GM21528 (cell line): ENCODE data around the gene XPNPEP2.
"Not testable (repeated sequence)": the region's sequence is repeated elsewhere in the genome, so short reads cannot be mapped to it uniquely, and the experiment has no call there.

ENCODE experiments used
- ATAC-seq: cut with Tn5 transposase; IDR thresholded peaks from one replicate; pipeline ENCODE4 v1.9.1; 2021; ENCODE audit warnings: mild to moderate bottlenecking, moderate library complexity; ENCODE audit not compliant: unreplicated experiment, low FRiP score

XPNPEP2 gene

GRCh38 chrX:129718676-129719075 is 20.1 kb upstream of the XPNPEP2 start:
- ATAC-seq = no peak

- ATAC-seq = no peak
Measured at GRCh38 chrX:129719268-129719667, 19.5 kb upstream of the XPNPEP2 start.

GRCh38 chrX:129719931-129720530 is 18.7 kb upstream of the XPNPEP2 start:
- ATAC-seq = no peak

DNA sequence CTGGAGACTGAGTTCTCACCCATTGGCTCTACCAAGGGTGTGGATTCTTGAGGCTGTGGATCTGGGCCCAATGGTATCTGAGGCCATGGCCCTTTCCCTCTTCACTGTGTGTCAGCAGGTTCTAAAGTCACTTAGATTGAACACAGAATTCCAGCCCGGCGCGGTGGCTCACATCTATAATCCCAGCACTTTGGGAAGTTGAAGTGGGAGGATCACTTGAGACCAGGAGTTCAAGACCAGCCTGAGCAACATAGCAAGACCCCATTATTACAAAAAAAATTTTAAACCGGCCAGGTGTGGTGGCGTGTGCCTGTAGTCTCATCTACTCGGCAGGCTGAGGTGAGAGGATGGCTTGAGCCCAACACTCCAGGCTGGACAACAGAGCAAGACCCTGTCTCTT is 18.0 kb upstream of the XPNPEP2 start:
- ATAC-seq = no peak

- ATAC-seq = no peak
Measured at GRCh38 chrX:129721414-129721813, 17.4 kb upstream of the XPNPEP2 start.

GRCh38 chrX:129721870-129722269 is 16.9 kb upstream of the XPNPEP2 start:
- ATAC-seq = no peak

- ATAC-seq = no peak
Measured at GRCh38 chrX:129723511-129723910, 15.3 kb upstream of the XPNPEP2 start.

DNA sequence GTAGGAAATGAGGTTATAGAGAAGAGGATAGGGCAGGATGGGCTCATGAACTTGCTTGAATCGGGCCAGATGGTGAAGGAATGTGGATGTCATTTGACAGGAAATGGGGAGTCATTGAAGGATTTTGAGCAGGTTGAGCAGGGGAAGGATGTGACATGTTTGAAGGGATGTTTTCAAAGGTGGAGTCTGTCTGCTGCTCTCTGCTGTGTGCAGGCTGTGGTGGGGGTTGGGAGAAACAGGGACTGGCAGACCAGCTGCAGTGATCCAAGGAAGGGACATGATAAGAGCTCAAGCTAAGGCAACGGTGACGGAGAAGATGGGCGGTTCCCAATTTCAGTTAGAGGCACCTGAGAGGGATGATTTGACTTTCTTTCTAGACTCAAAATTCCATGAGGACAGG is 14.0 kb upstream of the XPNPEP2 start:
- no peak for ATAC-seq

GRCh38 chrX:129726307-129727111 is 12.3 kb upstream of the XPNPEP2 start:
- ATAC-seq = no peak

- ATAC-seq = no peak
Measured at GRCh38 chrX:129728061-129728460, 10.7 kb upstream of the XPNPEP2 start.

DNA sequence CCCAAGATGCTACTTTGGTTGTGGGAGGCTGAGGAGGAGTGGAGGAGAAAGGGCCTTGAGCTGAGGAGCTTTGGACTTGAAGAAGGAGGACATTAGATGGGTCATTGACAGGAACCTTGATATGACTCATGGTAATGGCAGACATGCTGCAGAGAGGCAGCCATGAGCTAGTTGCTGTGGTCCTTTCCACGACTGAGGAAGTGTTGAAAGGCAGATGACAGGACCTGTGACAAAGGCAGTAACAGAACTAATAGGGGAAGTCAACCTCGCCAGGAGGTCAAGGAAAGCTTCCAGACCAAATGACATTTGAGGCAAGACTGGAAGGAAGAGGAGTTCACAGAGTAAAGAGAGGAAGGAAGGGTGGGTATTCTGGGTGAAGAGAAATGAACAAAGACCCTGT is 7.6 kb upstream of the XPNPEP2 start:
- no peak for ATAC-seq

GRCh38 chrX:129732857-129733256 is 5.9 kb upstream of the XPNPEP2 start:
- no peak for ATAC-seq

DNA sequence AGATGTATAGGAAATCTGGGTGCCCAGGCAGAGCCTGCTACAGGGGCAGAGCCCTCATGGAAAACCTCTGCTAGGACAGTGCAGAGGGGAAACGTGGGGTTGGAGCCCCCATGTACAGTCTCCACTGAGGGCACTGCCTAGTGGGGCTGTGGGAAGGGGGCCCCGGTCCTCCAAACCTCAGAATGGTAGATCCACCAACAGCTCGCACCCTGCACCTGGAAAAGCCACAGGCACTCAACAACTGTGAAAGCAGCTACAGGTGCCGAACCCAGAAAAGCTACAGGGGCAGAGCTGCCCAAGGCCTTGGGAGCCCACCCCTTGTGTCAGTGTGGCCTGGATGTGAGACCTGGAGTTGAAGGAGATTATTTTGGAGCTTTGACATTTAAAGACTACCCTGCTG is 5.4 kb upstream of the XPNPEP2 start:
- ATAC-seq = no peak

GRCh38 chrX:129736491-129736890 is 2.3 kb upstream of the XPNPEP2 start:
- ATAC-seq = no peak

- no peak for ATAC-seq
Measured at GRCh38 chrX:129737916-129738315, 863 bp upstream of the XPNPEP2 start.

GRCh38 chrX:129739578-129739977 is 799 bp downstream of the XPNPEP2 start:
- ATAC-seq = no peak

DNA sequence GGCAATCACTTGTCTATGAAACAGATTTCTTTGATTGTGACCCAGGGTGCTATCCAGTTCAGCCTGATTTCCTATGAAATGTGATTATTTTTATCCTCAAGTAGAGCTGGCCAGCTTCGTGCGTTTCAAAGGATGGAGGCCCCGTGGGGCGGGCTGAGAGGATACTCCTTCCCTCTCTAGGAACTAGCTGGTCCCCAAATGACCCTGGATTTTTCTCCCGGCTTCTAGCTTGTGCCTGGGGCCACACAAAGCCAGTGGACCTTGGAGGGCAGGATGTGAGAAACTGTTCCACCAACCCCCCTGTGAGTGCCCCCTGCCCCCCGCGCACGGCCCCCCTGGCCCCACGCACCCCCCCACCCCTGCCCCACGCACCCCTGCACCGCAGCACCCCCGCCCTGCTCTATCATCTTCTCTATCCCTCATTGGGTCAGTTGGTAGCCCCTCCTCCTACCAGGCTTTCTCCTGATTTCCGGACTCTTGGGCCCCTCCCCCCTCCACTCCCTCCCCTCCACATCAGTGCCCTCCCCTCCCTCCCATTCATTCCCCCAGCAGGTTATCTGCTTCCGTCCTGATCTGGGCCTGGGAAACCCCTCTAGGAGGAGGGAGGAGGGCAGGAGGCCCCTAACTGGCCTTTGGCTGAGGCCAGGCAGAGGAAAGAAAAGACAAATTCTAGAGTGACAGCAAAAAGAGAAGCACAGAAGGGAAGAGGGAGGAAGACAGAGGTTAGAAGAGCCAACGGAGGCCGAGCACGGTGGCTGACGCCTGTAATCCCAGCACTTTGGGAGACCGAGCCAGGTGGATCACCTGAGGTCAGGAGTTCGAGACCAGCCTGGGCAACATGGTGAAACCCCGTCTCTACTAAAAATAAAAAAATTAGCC is 3.3 kb downstream of the XPNPEP2 start:
- ATAC-seq = no peak

- not testable (repeated sequence) for ATAC-seq
Measured at GRCh38 chrX:129742759-129743152, 4.0 kb downstream of the XPNPEP2 start.

DNA sequence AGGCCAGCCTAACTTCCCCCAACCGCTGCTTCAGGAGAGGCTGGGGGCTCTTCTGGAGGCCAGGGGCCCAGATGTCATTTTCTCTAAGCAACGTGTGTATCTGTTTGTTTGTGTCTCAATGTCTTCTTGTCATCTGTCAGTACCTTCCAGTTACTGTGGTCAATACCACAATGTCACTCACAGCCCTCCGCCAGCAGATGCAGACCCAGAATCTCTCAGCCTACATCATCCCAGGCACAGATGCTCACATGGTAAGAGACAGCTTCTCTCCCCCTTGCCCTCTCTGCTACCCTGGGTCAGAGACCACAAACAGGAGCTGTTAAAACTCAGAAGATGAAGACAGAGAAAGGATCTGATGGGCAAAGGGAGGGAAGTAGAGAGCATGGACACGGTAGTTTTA is 5.0 kb downstream of the XPNPEP2 start:
- no peak for ATAC-seq

DNA sequence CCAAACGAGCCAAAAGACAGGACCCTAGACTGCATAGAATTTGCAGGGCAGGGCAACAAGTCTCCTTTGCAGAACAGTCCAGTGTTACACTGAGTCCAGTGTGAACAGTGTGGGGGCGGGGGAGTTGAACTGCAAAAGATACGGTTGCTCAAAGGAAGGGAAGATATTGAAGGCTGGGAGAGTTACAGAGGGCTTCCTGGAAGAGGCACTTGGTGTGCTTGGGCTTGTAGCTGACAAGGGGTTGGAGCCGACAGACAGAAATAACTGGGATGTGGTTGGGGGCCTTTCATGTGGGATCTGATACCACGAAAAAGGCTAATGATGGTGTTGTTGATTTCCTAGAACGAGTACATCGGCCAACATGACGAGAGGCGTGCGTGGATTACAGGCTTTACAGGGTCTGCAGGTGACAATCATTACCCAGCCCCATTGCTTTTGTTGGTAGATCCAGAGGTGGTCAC is 6.1 kb downstream of the XPNPEP2 start:
- no peak for ATAC-seq
